NCI-H1417 treated with DMSO at 0.1 percent for 48 hours (cell line): ENCODE data around the gene RGS7.

ENCODE experiments used
- DNase-seq: peaks from one replicate; lab custom pipeline; 2025; lab: John Stamatoyannopoulos, UW

Gene RGS7

GRCh38 chr1:241356519-241357365, at the start of gene RGS7:
RGS7 (minus strand) TSS chr1:241357205.
- DNase-seq: no peak

- DNase-seq: no peak
Observed at GRCh38 chr1:241406421-241406820, 49.4 kb upstream of the RGS7 start.

- no peak for DNase-seq
Observed at GRCh38 chr1:241401156-241401555, 44.2 kb upstream of the RGS7 start.

- DNase-seq: no peak
Observed at GRCh38 chr1:241396747-241397681, 40.0 kb upstream of the RGS7 start.

- no peak for DNase-seq
Observed at GRCh38 chr1:241391926-241392710, 35.1 kb upstream of the RGS7 start.

- no peak for DNase-seq
Observed at GRCh38 chr1:241390526-241390925, 33.5 kb upstream of the RGS7 start.

GRCh38 chr1:241389400-241389799, 32.4 kb upstream of the RGS7 start:
- DNase-seq: no peak

- DNase-seq: no peak
Observed at GRCh38 chr1:241387216-241387615, 30.2 kb upstream of the RGS7 start.

GRCh38 chr1:241376701-241377100, 19.7 kb upstream of the RGS7 start:
- DNase-seq: no peak

- no peak for DNase-seq
Observed at GRCh38 chr1:241375886-241376285, 18.9 kb upstream of the RGS7 start.

GRCh38 chr1:241366196-241366595, 9.2 kb upstream of the RGS7 start:
- no peak for DNase-seq

- no peak for DNase-seq
Observed at GRCh38 chr1:241362350-241362749, 5.3 kb upstream of the RGS7 start.

- no peak for DNase-seq
Observed at GRCh38 chr1:241357366-241358340, 648 bp upstream of the RGS7 start.

GRCh38 chr1:241356187-241356518, 852 bp downstream of the RGS7 start:
- no peak for DNase-seq

- DNase-seq: no peak
Observed at GRCh38 chr1:241355311-241356010, 1.5 kb downstream of the RGS7 start.

GRCh38 chr1:241352401-241352800, 4.6 kb downstream of the RGS7 start:
- DNase-seq: no peak

GRCh38 chr1:241351841-241352240, 5.2 kb downstream of the RGS7 start:
- no peak for DNase-seq

GRCh38 chr1:241343956-241344355, 13.0 kb downstream of the RGS7 start:
- no peak for DNase-seq

GRCh38 chr1:241336335-241336734, 20.7 kb downstream of the RGS7 start:
- no peak for DNase-seq

- no peak for DNase-seq
Observed at GRCh38 chr1:241332987-241333386, 24.0 kb downstream of the RGS7 start.
